ENCODE measurements around the gene LDB2.

The LDB2 gene

GRCh38 chr4:16617011-16617410, 281.4 kb downstream of the LDB2 start:
- DNase-seq (ENCODE audit: low read depth) = no peak
- TF ChIP-seq CTCF (IDR thresholded peaks at IDR 0.05; ENCODE audit: control insufficient read depth, extremely low read depth, insufficient read depth) = no peak
- no peak overlapping the region for H3K4me3 ChIP-seq (ENCODE audit: low read depth, low read length)

GRCh38 chr4:16609170-16609758, 289.2 kb downstream of the LDB2 start:
- no peak for DNase-seq (ENCODE audit: low read depth)
- no peak for TF ChIP-seq CTCF (IDR thresholded peaks at IDR 0.05; ENCODE audit: control insufficient read depth, extremely low read depth, insufficient read depth)
- no peak overlapping the region for H3K4me3 ChIP-seq (ENCODE audit: low read depth, low read length)

- H3K4me3 ChIP-seq (ENCODE audit: low read depth, low read length) = no peak overlapping the region
- no peak for DNase-seq (ENCODE audit: low read depth)
- no peak for TF ChIP-seq CTCF (IDR thresholded peaks at IDR 0.05; ENCODE audit: control insufficient read depth, extremely low read depth, insufficient read depth)
Observed at GRCh38 chr4:16608611-16609125, 289.8 kb downstream of the LDB2 start.

- no peak for DNase-seq (ENCODE audit: low read depth)
- no peak for TF ChIP-seq CTCF (IDR thresholded peaks at IDR 0.05; ENCODE audit: control insufficient read depth, extremely low read depth, insufficient read depth)
- no peak overlapping the region for H3K4me3 ChIP-seq (ENCODE audit: low read depth, low read length)
Observed at GRCh38 chr4:16608123-16608522, 290.3 kb downstream of the LDB2 start.

GRCh38 chr4:16607241-16608066, 291.0 kb downstream of the LDB2 start:
- DNase-seq (ENCODE audit: low read depth) = no peak
- TF ChIP-seq CTCF (IDR thresholded peaks at IDR 0.05; ENCODE audit: control insufficient read depth, extremely low read depth, insufficient read depth) = no peak
- no peak overlapping the region for H3K4me3 ChIP-seq (ENCODE audit: low read depth, low read length)

GRCh38 chr4:16606691-16607090, 291.8 kb downstream of the LDB2 start:
- no peak overlapping the region for H3K4me3 ChIP-seq (ENCODE audit: low read depth, low read length)
- no peak for TF ChIP-seq CTCF (IDR thresholded peaks at IDR 0.05; ENCODE audit: control insufficient read depth, extremely low read depth, insufficient read depth)
- DNase-seq (ENCODE audit: low read depth) = no peak

All from LNCaP clone FGC (cell line).